Stomach (tissue), 4 donors: ENCODE results near the gene ACP4.

Experiments used
- EP300 ChIP-seq: sonication (generic); formaldehyde crosslinking; IDR thresholded peaks from one replicate; pipeline ENCODE4 v1.6.1; 2017; ENCODE audit warnings: antibody characterized with exemption
- POLR2A ChIP-seq, 4 donors: fragments of 450-650 bp; IDR thresholded peaks; one replicate each; pipeline ENCODE4 v1.6.1; 2016; ENCODE audit warnings: antibody characterized with exemption in 4 of 4, control low read depth in 2 of 4, mild to moderate bottlenecking in 1 of 4, moderate library complexity in 1 of 4
- POLR2AphosphoS5 ChIP-seq, 3 donors: sonication (generic); formaldehyde crosslinking; IDR thresholded peaks; one replicate each; pipeline ENCODE4 v1.6.1; 2016; ENCODE audit warnings: antibody characterized with exemption in 3 of 3
- TF ChIP-seq, protein P1 (sequence below), 7 experiments: fragments of 450-650 bp in 4 of 7; fragments of 200-600 bp in 3 of 7; sonication (generic) in 3 of 7; IDR thresholded peaks; one replicate each; pipeline ENCODE4 v1.5.1; 2016 to 2019; ENCODE audit warnings: antibody characterized with exemption in 7 of 7, control low read depth in 2 of 7, mild to moderate bottlenecking in 1 of 7

DNA sequence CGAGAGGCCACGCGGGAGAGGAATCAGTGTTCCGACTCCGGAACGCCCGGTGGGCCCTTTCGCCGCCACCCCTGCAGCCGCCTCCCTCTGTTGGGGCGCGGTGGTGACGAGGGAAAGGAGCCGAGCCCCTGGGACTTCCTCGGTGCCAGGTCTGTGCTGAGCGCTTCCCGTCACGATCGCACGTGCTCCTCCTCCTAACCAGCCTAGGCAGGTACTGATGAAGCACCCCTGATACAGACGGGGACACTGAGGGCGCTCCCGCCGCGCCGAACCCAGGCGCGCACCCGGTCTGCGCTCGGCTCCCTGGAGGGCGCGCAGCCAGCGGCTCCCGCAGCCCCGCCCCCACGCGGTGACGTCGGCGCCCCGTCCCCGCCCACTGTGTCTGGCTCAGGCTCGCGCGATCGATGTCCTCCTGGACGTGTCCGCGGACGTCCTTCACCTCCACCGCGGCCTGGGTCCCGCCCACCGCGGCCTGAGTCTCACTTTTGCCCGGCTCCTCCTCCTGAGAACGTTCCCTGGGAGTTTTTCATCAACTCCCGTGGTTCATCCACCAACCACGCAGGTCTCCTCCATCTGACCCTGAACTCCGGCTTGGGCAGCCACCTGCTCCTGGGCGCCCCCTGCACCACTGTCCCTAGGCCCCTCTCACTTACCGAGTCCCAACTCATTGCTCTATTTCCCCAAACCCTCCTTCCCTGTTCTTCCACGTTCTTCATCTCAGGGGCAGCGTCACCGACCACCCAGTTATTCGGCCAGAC lies 45.7 kb downstream of the ACP4 start:
- TF ChIP-seq, protein P1, sequence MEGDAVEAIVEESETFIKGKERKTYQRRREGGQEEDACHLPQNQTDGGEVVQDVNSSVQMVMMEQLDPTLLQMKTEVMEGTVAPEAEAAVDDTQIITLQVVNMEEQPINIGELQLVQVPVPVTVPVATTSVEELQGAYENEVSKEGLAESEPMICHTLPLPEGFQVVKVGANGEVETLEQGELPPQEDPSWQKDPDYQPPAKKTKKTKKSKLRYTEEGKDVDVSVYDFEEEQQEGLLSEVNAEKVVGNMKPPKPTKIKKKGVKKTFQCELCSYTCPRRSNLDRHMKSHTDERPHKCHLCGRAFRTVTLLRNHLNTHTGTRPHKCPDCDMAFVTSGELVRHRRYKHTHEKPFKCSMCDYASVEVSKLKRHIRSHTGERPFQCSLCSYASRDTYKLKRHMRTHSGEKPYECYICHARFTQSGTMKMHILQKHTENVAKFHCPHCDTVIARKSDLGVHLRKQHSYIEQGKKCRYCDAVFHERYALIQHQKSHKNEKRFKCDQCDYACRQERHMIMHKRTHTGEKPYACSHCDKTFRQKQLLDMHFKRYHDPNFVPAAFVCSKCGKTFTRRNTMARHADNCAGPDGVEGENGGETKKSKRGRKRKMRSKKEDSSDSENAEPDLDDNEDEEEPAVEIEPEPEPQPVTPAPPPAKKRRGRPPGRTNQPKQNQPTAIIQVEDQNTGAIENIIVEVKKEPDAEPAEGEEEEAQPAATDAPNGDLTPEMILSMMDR (IDR thresholded peaks at IDR 0.05): no peak
- TF ChIP-seq POLR2A (IDR thresholded peaks at IDR 0.05): no peak
- TF ChIP-seq POLR2AphosphoS5 (IDR thresholded peaks at IDR 0.05): peak in 1 of 3 donors; percentile 46
- no peak for TF ChIP-seq EP300
